Neural cell (in vitro differentiated cells): Measurements from ENCODE around the gene KIAA0753. TPM values are rescaled to one million over a fixed set of nuclear protein-coding genes. Genes with fewer than 3 reads are reported as not detected.
A peak's percentile ranks its signal among the peaks of the same experiment; 100 is the strongest.
"Not testable (repeated sequence)": the region's sequence is repeated elsewhere in the genome, so short reads cannot be mapped to it uniquely, and the experiment has no call there.

Experiments
- H2AFZ ChIP-seq: fragments of 200-600, 300-800 bp; sonication (generic), shearing (Covaris generic); 2 replicates; pipeline ENCODE4 v1.6.0; 2014; ENCODE audit warnings: low read depth, mild to moderate bottlenecking, antibody characterized with exemption, low read length, moderate library complexity
- H3F3A ChIP-seq: fragments of 200-600 bp; shearing (Covaris generic); 2 replicates; pipeline ENCODE4 v1.6.1; 2016; ENCODE audit warnings: mild to moderate bottlenecking, moderate library complexity, mixed read lengths, antibody characterized with exemption, low read length; ENCODE audit not compliant: insufficient read depth, poor library complexity, severe bottlenecking
- H3K27ac ChIP-seq: fragments of 200-600, 300-800 bp; sonication (generic), shearing (Covaris generic); 2 replicates; pipeline ENCODE4 v1.5.1; 2014; ENCODE audit warnings: mild to moderate bottlenecking, low read length, moderate library complexity
- H3K27me3 ChIP-seq: fragments of 300-800, 200-600 bp; sonication (generic), shearing (Covaris generic); 2 replicates; pipeline ENCODE4 v1.6.0; 2014; ENCODE audit warnings: mild to moderate bottlenecking, low read depth, low read length, moderate library complexity; ENCODE audit not compliant: insufficient read depth
- H3K36me3 ChIP-seq: fragments of 300-800, 200-600 bp; sonication (generic), shearing (Covaris generic); 2 replicates; pipeline ENCODE4 v1.5.1; 2014; ENCODE audit warnings: mild to moderate bottlenecking, antibody characterized with exemption, low read length, moderate library complexity; ENCODE audit not compliant: insufficient read depth
- H3K4me2 ChIP-seq: fragments of 300-800, 200-600 bp; sonication (generic), shearing (Covaris generic); 2 replicates; pipeline ENCODE4 v1.6.0; 2014; ENCODE audit warnings: mild to moderate bottlenecking, low read length
- H3K4me3 ChIP-seq: fragments of 300-800, 200-600 bp; sonication (generic), shearing (Covaris generic); 2 replicates; pipeline ENCODE4 v1.5.1; 2014; ENCODE audit warnings: mild to moderate bottlenecking, low read length, moderate library complexity
- H3K79me2 ChIP-seq: fragments of 200-600 bp; shearing (Covaris generic); replicated peaks from 2 replicates; pipeline ENCODE4 v1.6.0; 2014; ENCODE audit warnings: mild to moderate bottlenecking, low read length, moderate library complexity; ENCODE audit not compliant: insufficient read depth
- H3K9ac ChIP-seq: fragments of 300-800, 200-600 bp; sonication (generic), shearing (Covaris generic); 2 replicates; pipeline ENCODE4 v1.6.1; 2016; ENCODE audit warnings: mild to moderate bottlenecking, low read length, mixed read lengths
- H3K9me2 ChIP-seq: fragments of 200-600 bp; shearing (Covaris generic); 2 replicates; pipeline ENCODE4 v1.6.1; 2016; ENCODE audit warnings: mild to moderate bottlenecking, low read length, mixed read lengths; ENCODE audit not compliant: insufficient read depth
- H3K9me3 ChIP-seq: fragments of 200-600, 300-800 bp; sonication (generic), shearing (Covaris generic); 2 replicates; pipeline ENCODE4 v1.6.1; 2016; ENCODE audit warnings: mild to moderate bottlenecking, mixed run types, low read length, moderate library complexity, mixed read lengths
- H4K20me1 ChIP-seq: fragments of 200-600 bp; shearing (Covaris generic); 2 replicates; pipeline ENCODE4 v1.6.1; 2016; ENCODE audit warnings: mild to moderate bottlenecking, mixed run types; ENCODE audit not compliant: insufficient read depth
- EP300 ChIP-seq: fragments of 450-650 bp; conservative IDR thresholded peaks from 2 replicates; pipeline ENCODE4 v1.6.1; 2014; ENCODE audit warnings: antibody characterized with exemption, mild to moderate bottlenecking, moderate library complexity; ENCODE audit not compliant: poor library complexity, severe bottlenecking
- EZH2 ChIP-seq: fragments of 200-600, 300-800 bp; shearing (Covaris generic), sonication (generic); IDR thresholded peaks from 2 replicates; pipeline ENCODE4 v1.6.1; 2014; ENCODE audit warnings: antibody characterized with exemption, low read length, borderline replicate concordance, mild to moderate bottlenecking; ENCODE audit not compliant: insufficient read depth, poor library complexity, severe bottlenecking
- MXI1 ChIP-seq: fragments of 450-650 bp; conservative IDR thresholded peaks from 2 replicates; pipeline ENCODE4 v1.6.1; 2014; ENCODE audit warnings: antibody characterized with exemption, mild to moderate bottlenecking; ENCODE audit not compliant: poor library complexity, severe bottlenecking
- POLR2AphosphoS5 ChIP-seq: IDR thresholded peaks from 2 replicates; pipeline ENCODE4 v1.6.1; 2012
- RAD21 ChIP-seq: fragments of 450-650 bp; conservative IDR thresholded peaks from 2 replicates; pipeline ENCODE4 v1.6.1; 2014; ENCODE audit warnings: antibody characterized with exemption, mild to moderate bottlenecking, moderate library complexity
- SMC3 ChIP-seq: fragments of 450-650 bp; conservative IDR thresholded peaks from 2 replicates; pipeline ENCODE4 v1.6.1; 2014; ENCODE audit warnings: antibody characterized with exemption, mild to moderate bottlenecking, moderate library complexity; ENCODE audit not compliant: poor library complexity
- TAF1 ChIP-seq: IDR thresholded peaks from 2 replicates; pipeline ENCODE4 v1.6.1; 2012; ENCODE audit warnings: low read depth
- polyA plus RNA-seq: library from polyadenylated mRNA; depleted of rRNA; stranded (reverse); fragments of >200 nt; gene quantifications from 2 replicates; pipeline ENCODE4 v1.2.3, GENCODE V29; 2014
- TF ChIP-seq, protein P1 (sequence below): fragments of 450-650 bp; IDR thresholded peaks from 2 replicates; pipeline ENCODE4 v1.5.1; 2014; ENCODE audit warnings: antibody characterized with exemption, mild to moderate bottlenecking, moderate library complexity; ENCODE audit not compliant: poor library complexity, severe bottlenecking
- TF ChIP-seq, protein P2 (sequence below): IDR thresholded peaks from 2 replicates; pipeline ENCODE4 v1.6.1; 2012; ENCODE audit warnings: borderline replicate concordance

Gene KIAA0753
- polyA plus RNA-seq, 1 donor from 2014 or later = 32.3 TPM

DNA sequence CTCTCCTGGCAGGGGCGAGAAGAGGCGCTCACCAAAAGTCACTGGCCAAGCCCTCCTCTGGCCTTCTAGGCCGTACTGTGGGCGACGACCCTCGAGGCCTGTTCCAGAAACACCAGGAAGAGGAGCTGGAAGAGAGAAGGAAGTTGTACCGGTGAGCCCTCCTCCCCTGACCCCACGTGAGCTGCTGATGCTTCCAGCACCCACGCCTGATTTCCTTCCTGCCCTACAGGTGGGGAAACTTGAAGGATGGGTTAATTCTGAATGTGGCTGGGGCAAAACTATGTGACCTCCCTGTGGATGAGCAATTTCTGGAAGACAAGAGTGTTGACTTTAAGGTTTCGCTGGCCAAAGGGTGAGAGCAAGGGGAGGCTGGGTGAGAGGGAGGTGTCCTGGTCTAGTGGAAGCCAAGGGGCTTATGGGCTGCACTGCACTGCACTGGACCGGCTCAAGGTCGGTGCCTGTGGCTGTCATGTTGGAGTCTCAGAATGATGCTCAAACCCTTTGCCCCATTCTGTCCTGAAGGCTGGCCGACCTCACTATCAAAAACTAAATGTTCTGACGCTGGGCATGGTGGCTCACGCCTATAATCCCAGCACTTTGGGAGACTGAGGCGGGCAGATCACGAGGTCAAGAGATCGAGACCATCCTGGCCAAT lies 17.2 kb upstream of the KIAA0753 start:
- peak overlapping the region; percentile 42 for H3K9ac ChIP-seq
- H3K79me2 ChIP-seq = no peaks in the 10 kb centered on the region
- no peak overlapping the region for H3K27ac ChIP-seq
- no peaks in the 10 kb centered on the region for H3F3A ChIP-seq
- no peak for TF ChIP-seq SMC3
- TF ChIP-seq POLR2AphosphoS5 = no peak
- TF ChIP-seq EP300 = no peak
- no peak for TF ChIP-seq MXI1
- TF ChIP-seq, protein P1, sequence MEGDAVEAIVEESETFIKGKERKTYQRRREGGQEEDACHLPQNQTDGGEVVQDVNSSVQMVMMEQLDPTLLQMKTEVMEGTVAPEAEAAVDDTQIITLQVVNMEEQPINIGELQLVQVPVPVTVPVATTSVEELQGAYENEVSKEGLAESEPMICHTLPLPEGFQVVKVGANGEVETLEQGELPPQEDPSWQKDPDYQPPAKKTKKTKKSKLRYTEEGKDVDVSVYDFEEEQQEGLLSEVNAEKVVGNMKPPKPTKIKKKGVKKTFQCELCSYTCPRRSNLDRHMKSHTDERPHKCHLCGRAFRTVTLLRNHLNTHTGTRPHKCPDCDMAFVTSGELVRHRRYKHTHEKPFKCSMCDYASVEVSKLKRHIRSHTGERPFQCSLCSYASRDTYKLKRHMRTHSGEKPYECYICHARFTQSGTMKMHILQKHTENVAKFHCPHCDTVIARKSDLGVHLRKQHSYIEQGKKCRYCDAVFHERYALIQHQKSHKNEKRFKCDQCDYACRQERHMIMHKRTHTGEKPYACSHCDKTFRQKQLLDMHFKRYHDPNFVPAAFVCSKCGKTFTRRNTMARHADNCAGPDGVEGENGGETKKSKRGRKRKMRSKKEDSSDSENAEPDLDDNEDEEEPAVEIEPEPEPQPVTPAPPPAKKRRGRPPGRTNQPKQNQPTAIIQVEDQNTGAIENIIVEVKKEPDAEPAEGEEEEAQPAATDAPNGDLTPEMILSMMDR = no peak
- TF ChIP-seq TAF1 = no peak
- no peak for TF ChIP-seq RAD21
- TF ChIP-seq, protein P2, sequence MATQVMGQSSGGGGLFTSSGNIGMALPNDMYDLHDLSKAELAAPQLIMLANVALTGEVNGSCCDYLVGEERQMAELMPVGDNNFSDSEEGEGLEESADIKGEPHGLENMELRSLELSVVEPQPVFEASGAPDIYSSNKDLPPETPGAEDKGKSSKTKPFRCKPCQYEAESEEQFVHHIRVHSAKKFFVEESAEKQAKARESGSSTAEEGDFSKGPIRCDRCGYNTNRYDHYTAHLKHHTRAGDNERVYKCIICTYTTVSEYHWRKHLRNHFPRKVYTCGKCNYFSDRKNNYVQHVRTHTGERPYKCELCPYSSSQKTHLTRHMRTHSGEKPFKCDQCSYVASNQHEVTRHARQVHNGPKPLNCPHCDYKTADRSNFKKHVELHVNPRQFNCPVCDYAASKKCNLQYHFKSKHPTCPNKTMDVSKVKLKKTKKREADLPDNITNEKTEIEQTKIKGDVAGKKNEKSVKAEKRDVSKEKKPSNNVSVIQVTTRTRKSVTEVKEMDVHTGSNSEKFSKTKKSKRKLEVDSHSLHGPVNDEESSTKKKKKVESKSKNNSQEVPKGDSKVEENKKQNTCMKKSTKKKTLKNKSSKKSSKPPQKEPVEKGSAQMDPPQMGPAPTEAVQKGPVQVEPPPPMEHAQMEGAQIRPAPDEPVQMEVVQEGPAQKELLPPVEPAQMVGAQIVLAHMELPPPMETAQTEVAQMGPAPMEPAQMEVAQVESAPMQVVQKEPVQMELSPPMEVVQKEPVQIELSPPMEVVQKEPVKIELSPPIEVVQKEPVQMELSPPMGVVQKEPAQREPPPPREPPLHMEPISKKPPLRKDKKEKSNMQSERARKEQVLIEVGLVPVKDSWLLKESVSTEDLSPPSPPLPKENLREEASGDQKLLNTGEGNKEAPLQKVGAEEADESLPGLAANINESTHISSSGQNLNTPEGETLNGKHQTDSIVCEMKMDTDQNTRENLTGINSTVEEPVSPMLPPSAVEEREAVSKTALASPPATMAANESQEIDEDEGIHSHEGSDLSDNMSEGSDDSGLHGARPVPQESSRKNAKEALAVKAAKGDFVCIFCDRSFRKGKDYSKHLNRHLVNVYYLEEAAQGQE = no peak
- no peak for TF ChIP-seq EZH2
- peaks cover 38% of the 10 kb centered on the region for H3K27me3 ChIP-seq
- no peaks in the 10 kb centered on the region for H3K36me3 ChIP-seq
- no peaks in the 10 kb centered on the region for H3K9me2 ChIP-seq
- no peak overlapping the region for H3K4me2 ChIP-seq
- peak overlapping the region; percentile 60 for H3K4me3 ChIP-seq
- H3K9me3 ChIP-seq = no peaks in the 10 kb centered on the region
- no peak overlapping the region for H2AFZ ChIP-seq
- H4K20me1 ChIP-seq = no peaks in the 10 kb centered on the region

DNA sequence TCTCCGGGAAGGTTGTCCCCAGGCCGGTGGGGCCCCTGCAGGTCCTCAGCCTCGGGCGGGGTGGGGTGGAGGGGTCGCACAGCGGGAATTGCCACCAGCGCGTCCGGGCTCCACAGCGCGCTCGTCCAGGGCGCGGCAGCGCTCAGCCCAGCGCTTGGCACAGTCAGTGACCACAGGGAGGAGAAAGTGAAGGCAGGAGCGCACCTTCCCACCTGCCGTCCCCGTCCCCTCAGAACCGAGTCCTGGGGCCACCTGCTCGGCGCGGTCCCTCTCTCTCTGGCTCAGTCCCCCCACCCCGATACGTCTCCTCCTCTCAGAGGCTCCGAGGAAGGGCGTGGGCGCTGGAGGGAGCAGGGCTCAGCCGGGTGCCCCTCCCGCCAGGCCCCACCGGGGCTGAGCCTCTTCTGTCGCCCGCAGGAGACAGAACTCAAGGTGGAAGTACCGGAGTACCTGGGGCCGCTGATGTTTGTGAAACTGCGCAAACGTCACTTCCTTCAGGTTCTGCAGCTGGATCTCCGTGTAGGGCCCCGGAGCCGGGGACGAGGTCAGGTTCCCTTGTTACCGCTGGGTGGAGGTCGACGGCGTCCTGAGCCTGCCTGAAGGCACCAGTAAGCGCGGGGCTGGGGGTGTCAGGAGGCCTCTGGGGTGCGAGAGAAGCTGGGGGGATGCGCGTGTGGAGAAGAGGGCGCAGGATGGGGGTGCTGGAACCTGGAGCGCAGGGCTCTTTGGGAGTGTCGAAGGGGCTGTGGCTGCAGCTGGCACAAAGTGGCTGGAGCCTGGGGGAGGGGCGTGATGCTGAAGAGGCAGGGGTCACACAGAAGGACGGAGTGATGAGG lies 16.5 kb upstream of the KIAA0753 start:
- H3K9me3 ChIP-seq, H3K4me2 ChIP-seq, H3K27ac ChIP-seq, H3K79me2 ChIP-seq, H3F3A ChIP-seq, H3K9me2 ChIP-seq, H3K36me3 ChIP-seq, H4K20me1 ChIP-seq, H2AFZ ChIP-seq: not testable (repeated sequence)
- Histone ChIP-seq H3K9ac (peak overlapping the region; percentile 42), H3K4me3 (peak overlapping the region; percentile 60), H3K27me3 (peaks cover 38% of the 10 kb centered on the region)
- TF ChIP-seq, protein P1 = peak; percentile 16

DNA sequence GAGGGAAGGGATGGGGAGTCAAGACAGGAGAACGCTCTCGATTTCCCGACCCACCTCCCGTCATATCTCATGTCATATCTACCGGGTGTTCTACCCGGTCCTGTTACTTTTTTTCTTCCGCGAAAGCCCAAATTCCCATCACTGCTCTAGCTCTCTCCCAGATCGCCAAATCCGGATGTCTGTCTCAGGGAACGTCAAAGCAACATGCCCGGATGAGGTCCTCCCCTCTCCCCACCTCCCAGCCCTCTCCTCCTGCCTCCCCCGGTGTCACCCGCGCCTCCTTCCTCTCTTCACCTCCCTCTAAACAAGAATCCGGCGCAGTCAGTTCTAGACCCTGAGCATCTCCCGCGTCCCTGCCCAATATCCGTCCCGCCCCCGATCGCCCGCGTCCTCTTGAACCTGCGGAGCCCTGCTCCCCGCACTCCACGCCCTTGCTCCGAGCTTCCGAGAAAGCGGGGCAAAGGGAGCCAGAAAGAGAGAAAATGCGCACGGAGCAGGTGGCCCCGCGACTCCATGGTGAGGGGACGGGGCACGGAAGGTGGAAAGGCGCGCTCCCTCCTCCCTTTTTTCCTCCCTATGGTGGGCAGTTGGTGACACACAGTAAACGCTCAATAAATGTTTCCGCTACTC lies 15.3 kb upstream of the KIAA0753 start:
- Histone ChIP-seq H3K9ac (peak overlapping the region; percentile 16), H3K4me3 (peak overlapping the region; percentile 71), H3K27me3 (peaks cover 38% of the 10 kb centered on the region)
- not testable (repeated sequence) for H3K36me3 ChIP-seq, H3K27ac ChIP-seq, H4K20me1 ChIP-seq, H3K9me2 ChIP-seq, H3F3A ChIP-seq, H3K79me2 ChIP-seq, H2AFZ ChIP-seq, H3K9me3 ChIP-seq, H3K4me2 ChIP-seq
